Activated CD4-positive, alpha-beta T cell treated with anti-CD3 and anti-CD28 coated beads for 4 hours (primary cell): ENCODE results near the gene LRRC1.
A peak's percentile ranks its signal among the peaks of the same experiment; 100 is the strongest.

Source experiments
- DNase-seq, 2 donors: peaks; one replicate each; pipeline ENCODE4 v3.0.0-alpha.2; 2020

The LRRC1 gene

DNA sequence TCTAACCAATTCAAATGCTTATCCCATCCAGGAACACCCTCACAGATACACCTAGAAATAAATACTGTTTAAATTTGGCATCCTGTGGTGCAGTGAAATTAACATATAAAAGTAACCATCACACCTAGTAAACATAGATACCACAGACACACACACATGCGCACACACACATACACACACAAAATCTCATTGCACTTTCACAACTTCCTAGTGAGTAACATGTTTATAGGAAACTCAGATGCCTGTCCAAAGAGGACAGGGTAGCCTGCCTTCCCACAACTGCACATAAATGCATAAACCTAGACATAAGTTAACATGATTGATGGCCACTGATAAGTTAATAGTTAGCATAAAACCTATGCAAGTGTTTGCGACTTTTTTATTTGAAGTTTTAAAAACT is 56.8 kb downstream of the LRRC1 start:
- no peak for DNase-seq

GRCh38 chr6:53852805-53853204 is 58.0 kb downstream of the LRRC1 start:
- no peak for DNase-seq

DNA sequence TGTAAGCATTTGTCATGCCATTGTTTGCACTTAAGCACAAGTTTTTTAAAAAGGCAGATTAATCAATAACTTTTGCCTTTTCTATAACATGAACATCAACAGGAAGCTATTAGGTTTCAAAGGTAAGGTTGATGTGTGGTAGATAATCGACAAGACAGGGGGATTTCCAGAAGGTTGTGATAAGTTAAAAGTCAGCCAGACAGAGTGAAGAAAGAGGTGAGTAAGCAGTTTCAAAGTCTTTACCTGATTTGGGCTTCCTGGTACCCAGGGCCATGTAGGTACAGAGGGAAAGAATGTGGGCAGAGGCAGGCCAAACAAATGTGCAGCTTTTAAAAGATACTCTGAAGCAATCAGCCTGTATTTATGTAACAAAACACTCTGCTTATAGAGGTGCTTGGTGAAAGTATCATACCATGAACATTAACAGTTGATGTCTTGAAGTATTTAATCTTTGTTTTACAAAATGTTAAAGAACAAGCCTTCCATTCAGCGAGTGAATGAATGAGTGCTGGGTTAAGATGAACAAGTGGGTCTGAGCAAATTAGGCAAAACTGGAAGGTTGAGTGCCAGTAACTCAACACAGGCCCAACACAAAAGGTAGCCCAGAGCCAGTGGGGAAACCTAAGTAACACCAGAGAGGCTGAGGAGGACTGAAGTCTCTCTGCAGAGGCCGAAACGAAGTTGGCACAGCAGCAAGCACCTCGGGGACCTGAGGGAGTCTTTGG is 60.2 kb downstream of the LRRC1 start:
- no peak for DNase-seq

- no peak for DNase-seq
Observed at GRCh38 chr6:53855940-53856339, 61.1 kb downstream of the LRRC1 start.

- no peak for DNase-seq
Observed at GRCh38 chr6:53857318-53858094, 62.7 kb downstream of the LRRC1 start.

GRCh38 chr6:53858196-53858595 is 63.4 kb downstream of the LRRC1 start:
- DNase-seq, result no peak

DNA sequence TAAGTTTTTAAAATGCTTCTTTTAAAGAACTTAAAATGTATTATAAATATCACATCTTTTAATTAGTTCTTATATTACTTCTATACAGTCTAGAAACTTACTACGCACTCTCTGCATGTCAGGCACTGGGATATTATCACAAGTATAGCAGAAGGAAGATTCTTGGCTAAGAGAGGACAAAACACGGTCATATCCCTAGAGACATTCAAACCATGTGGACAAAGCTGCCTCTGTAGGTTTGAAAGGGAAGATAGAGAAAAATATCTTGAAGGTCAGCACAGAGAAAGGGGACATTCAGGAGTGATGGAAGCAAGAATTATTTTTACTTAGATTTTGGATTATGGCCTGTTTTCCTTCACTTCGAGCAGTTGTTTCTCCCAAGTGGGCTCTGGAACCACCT is 64.1 kb downstream of the LRRC1 start:
- no peak for DNase-seq

- DNase-seq, result no peak
Observed at GRCh38 chr6:53860511-53860910, 65.7 kb downstream of the LRRC1 start.

DNA sequence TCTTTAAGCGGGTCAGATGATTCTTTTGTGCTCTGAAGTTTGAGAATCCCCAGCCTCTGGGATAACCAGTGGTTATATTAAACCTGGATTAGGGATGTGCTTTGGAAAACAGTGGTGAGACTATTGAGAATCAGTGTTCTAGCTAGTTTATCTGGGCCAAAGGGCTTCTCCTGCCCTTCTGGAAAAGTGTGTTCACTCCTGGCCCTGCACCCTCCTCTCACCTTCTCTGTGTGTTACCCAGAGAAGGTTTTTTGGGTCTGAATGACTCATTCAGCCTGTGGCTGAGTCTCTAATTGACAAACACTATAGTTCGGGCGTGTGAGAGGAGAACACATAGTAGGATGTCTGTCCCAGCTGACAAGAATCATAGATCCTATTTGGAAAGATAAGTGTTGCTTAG is 66.7 kb downstream of the LRRC1 start:
- DNase-seq, result no peak

GRCh38 chr6:53862662-53863462 is 68.1 kb downstream of the LRRC1 start:
- DNase-seq, result no peak

- no peak for DNase-seq
Observed at GRCh38 chr6:53864781-53865180, 70.0 kb downstream of the LRRC1 start.

- no peak for DNase-seq
Observed at GRCh38 chr6:53866226-53866625, 71.4 kb downstream of the LRRC1 start.

GRCh38 chr6:53868626-53869025 is 73.8 kb downstream of the LRRC1 start:
- no peak for DNase-seq

DNA sequence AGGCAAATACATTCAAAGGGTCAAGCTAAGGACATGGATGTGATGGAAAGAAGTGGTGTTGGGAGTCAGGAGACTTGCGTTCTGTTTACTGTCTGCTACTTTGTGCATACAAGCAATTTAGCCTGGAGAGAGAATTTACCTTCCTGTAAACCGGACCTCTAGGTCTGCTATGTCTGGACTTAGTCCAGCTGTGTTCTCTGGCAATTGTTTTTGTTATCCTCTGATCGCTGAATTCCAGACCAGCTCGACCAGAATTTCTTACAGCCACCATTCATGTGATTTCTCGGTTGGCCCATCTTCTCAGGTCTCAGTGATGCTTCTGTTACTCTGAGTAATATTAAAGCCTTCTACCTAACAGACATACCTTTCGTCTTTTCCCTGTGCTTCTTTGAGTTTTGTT is 75.2 kb downstream of the LRRC1 start:
- DNase-seq, result no peak

- DNase-seq, result no peak
Observed at GRCh38 chr6:53873922-53874321, 79.1 kb downstream of the LRRC1 start.

DNA sequence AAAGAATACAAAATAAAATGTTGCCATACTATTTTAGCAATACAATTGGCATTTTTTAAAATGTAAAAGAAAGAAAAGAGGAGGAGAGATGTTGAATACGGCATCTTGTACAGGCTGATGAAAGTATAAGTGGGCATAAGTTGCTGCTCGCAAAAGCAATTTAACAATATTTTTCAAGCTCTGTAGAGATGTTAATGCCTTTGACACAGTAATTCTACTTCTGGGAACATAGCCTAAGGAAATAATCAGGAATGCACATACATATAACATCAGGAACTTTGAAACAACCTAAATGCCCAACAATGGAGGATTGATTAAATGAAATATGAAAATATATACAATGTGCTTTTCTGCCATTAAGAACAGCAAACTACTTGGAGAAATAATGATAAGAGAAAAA is 80.2 kb downstream of the LRRC1 start:
- DNase-seq, result no peak

DNA sequence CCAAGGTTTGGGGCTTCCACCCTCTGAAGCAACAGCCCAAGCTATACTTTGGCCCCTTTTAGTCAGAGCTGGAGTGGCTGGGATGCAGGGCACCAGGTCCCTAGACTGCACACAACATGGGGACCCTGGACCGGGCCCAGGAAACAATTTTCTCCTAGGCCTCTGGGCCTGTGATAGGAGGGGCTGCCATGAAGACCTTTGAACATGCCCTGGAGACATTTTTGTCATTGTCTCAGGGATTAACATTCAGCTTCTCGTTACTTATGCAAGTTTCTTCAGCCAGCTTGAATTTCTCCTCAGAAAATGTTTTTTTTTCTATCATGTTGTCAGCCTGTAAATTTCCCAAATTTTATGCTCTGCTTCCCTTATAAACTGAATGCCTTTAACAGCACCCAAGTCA is 82.3 kb downstream of the LRRC1 start:
- no peak for DNase-seq

DNA sequence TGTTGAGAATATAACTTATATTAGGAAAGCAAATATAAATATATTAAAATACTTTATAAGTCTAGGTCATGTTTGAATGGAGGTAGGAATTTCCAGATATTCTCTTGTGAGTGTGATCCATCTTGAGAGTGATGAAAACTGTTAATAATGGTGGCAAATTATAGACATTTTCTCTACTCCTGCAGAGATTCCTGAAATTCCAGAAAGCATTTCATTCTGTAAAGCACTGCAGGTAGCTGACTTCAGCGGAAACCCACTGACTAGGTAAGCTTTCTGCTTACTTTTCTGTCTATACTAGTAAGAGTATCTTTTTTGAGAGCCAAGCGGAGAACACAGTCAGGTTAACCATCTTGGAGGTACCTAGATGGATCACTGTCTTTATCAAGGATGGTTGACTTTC is 84.0 kb downstream of the LRRC1 start:
- no peak for DNase-seq

GRCh38 chr6:53879608-53880007 is 84.8 kb downstream of the LRRC1 start:
- no peak for DNase-seq

DNA sequence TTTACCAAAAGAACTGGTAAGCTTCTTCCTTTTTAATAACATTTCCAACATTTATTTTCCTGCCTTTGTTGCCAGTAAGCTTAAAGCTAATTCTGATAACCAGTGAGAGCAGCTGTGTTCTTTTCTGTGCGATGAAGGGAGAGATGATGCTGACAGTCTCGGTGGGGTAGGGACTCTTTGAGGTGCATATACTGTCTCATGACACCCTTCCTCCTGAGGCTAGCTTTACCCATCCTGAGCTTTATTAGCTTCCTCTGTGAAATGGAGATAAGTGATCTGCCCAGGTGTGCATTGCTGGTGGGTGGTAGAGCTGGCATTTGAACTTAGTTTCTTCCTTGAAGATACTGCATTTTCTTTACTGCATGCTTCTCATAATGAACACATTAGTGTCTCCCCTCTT is 92.5 kb downstream of the LRRC1 start:
- no peak for DNase-seq

- DNase-seq, result no peak
Observed at GRCh38 chr6:53888931-53889330, 94.1 kb downstream of the LRRC1 start.

DNA sequence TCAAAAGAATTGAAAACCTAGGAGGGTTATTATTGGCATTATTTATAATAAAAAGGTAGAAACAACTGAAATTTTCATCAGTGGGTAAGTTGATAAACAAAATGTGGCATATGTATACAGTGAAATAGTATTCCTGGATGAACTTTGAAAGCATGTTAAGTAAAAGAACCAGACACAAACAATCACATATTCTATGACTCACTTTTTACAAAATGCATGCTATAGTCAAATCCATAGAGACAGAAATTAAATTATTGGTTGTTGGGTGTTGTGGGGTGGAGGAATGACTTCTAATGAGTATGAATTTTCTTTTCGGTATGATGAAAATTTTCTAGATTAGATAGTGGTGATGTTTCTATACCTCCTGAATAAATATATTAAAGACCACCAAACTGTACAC is 94.6 kb downstream of the LRRC1 start:
- DNase-seq, result no peak

GRCh38 chr6:53892707-53893106 is 97.9 kb downstream of the LRRC1 start:
- DNase-seq, result no peak

GRCh38 chr6:53894091-53894490 is 99.3 kb downstream of the LRRC1 start:
- peak in 1 of 2 donors; percentile 2 for DNase-seq
